ENCODE measurements around the gene EPS8L3.
"Not testable (repeated sequence)": the region's sequence is repeated elsewhere in the genome, so short reads cannot be mapped to it uniquely, and the experiment has no call there.

EPS8L3 gene

GRCh38 chr1:109732390-109732881, 31.3 kb downstream of the EPS8L3 start:
- DNase-seq: no peak

DNA sequence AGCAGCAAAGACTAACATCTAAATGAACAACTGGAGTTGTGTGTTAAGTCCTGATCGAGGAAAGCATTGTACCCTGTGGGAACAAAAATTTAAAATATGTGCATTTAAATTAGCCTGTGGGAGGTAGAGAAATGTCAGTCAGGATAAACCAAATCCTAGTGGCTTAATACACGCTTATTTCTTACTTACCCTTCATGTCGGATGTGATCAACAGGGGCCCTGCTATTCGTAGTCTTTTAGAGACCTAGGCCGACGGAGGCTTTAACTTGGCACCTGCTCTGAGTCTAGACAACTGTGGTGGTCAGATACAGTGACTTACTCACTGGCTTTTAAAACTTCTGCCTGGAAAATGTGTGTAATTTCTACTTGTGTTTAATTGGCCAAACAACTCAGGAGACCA, 33.1 kb downstream of the EPS8L3 start:
- no peak for DNase-seq

- no peak for DNase-seq
These were observed 34.9 kb downstream of the EPS8L3 start for GRCh38 chr1:109728870-109729269.

DNA sequence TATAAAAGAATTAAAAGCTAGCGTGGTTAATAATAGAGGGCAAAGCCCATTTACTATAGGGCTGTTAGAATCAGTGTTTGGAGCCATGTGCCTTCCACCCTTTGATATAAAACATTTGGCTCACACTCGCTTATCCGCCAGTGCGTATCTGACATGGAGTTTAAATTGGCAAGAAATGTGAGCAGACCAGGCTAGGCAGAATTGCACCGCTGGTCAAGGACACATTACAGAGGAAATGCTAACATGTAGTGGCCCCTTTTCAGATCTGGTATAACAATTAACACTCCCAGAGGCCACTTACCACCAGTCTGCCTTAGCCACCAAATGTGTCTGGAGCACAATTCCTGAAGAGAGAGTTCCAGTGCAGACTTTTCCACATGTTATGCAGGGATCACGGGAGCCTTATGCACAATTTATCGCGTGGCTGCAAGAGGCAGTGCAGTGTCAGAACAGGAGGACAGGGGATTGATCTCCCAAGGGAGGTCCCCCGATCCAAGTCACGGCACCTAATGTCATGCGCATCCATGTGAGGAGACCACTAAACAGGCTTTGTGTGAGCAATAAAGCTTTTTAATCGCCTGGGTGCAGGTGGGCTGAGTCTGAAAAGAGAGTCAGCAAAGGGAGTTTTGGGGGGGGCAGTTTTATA, 36.9 kb downstream of the EPS8L3 start:
- no peak for DNase-seq

- no peak for DNase-seq
These were observed 37.7 kb downstream of the EPS8L3 start for GRCh38 chr1:109726007-109726406.

- DNase-seq: no peak
These were observed 38.2 kb downstream of the EPS8L3 start for GRCh38 chr1:109725510-109725909.

DNA sequence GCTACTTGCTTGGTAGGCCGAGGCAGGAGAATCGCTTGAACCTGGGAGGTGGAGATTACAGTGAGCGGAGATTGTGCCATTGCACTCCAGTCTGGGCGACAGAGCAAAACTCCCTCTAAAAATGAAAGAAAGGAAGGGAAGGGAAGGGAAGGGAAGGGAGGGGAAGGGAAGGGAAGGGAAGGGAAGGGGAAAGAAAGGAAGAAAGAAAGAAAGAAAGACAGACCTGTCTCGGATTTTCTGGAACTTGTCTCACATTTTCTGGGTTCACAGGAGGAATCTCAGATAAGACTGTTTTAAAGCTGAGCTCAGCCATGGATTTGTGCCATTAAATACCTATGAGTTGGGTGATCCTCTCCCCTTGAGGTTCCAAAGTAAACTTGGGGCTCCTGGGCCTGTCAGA, 38.8 kb downstream of the EPS8L3 start:
- no peak for DNase-seq

DNA sequence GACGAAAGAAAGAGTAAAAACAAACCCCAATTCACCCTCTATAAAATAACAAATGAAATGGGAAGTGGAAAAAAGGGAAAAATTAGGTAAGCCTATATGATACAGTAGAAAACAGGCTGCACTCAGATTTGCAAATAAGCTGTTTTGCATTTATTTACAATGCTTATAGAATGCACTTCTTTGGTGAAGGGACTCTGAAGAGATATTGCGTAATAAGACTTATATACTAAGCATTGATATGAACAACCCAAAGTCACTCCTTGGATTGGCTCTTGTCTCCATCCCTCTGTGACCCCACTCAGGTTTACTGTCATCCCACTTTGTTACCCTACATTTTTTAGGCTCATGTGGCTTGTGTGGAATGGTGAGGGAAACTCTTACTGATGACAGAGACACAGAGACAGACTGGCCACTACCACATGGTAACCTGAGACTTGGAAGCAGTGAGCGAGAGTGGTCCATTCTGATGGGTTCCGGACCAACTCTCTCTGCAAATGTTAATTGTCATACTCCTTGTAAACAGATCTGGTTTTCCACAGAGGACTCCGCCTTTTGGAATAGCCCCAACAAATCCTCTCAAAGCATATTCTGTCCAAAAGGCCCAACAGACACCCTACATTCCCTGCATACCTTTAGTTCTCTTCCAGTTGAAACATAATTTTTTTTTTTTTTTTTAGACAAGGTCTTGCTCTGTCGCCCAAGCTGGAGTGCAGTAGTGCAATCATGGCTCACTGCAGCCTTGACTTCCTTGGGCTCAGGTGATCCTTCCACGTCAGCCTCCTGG, 40.6 kb downstream of the EPS8L3 start:
- peak; percentile 43 for DNase-seq

GRCh38 chr1:109721971-109722370, 41.8 kb downstream of the EPS8L3 start:
- DNase-seq: no peak

- no peak for DNase-seq
These were observed 42.7 kb downstream of the EPS8L3 start for GRCh38 chr1:109721042-109721441.

- DNase-seq: peak; percentile 62
These were observed 44.3 kb downstream of the EPS8L3 start for GRCh38 chr1:109719337-109719837.

GRCh38 chr1:109718495-109718894, 45.2 kb downstream of the EPS8L3 start:
- no peak for DNase-seq

DNA sequence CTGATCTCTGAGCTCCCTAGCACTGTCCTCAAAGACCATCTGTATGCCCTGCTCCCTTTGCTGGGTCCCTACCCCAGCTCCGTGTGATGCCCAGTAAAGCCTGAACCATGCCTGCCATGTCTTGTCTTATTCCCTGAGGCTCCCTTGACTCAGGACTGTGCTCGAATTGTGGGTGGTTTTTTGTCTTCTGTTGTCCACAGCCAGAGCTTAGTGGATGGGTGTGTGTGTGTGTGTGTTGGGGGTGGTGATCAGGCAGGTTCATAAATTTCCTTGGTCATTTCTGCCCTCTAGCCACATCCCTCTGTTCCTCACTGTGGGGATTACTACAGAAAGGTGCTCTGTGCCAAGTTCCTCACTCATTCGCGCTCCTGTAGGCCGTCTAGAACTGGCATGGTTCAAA, 46.0 kb downstream of the EPS8L3 start:
- no peak for DNase-seq

DNA sequence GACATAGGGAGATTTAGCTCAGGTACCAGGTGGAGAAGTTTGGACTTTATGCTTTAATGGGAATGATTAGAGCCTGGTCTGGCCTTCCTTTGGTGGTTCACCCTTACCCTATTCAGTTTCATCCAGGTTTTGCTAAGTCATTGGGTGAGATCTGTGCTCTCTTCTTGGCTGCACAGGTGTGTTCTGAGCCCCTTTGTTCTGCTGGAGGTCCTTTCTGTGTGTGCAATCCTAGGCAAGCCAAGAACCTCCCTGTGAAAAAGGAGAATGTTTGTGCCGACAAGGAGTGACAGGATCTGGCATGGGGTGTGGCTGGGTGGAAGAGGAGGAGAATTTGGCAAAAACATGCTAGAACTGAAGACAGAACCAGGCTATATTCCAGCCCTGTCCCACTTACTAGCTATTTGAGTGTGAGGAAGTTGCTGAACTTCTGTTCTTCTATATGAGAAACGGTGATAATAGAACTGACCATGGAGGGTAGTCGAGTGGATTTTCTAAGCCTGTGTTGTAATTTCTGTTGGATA, 47.1 kb downstream of the EPS8L3 start:
- no peak for DNase-seq

DNA sequence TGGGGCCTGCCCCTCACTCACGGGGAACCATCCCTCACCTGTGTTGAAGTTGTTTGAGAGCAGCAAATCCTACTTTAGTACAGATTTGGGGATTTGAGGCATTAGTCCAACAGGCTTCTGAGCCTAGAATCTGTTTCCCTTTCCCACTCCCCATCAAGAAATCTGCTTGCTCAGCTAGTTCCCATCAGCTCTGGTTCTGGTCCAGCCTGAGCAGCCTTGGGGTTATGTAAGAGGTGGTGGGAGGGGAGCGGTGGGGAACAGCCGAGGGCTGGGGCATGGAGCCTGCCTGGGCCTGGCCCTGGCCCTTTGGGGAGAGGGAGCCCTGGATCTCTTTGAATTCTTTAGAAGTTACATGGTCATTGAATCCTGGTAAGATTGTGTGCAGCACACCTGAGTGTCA, 47.6 kb downstream of the EPS8L3 start:
- DNase-seq: no peak

DNA sequence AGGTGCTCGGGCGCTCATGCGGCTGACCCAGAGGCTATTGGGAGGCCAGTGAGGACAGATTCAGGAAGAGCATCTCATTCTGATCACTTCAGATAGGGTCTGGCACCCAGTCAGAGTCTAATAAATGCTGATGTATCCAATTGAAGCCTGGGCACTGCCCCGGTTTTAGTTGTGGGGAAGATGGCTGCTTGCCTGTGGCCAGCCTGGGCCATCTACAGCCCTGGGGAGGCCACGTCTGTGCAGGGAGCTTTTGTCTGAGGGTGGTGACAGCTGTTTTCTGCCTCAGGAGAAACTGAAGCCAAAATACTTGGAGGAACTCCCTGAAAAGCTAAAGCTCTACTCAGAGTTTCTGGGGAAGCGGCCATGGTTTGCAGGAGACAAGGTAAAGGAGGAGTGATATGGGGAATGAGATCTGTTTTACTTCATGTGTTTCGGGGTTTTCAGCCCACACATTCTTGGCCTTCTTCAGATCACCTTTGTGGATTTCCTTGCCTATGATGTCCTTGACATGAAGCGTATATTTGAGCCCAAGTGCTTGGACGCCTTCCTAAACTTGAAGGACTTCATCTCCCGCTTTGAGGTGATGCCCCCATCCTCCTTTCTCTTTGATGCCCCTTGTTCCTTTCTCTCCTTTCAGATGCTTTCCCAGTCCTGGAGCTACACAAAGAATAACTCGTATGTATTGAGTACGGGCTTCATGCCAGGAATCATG, 48.9 kb downstream of the EPS8L3 start:
- DNase-seq: no peak

DNA sequence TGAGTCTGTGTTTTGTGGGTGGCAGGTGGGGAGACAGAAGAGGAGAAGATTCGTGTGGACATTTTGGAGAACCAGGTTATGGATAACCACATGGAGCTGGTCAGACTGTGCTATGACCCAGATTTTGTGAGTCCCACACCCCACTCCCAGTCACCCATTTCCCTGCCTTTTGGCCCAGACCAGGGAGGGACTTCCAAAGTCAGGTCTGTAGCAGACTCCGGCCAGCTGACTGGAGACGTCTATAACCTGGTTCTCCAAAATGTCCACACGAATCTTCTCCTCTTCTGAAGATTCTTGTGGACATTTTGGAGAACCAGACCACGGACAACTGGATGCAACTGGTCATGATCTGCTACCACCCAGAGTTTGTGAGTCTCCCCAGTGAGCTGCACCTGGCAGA, 50.1 kb downstream of the EPS8L3 start:
- no peak for DNase-seq

GRCh38 chr1:109712321-109712864, 51.3 kb downstream of the EPS8L3 start:
- DNase-seq: no peak

DNA sequence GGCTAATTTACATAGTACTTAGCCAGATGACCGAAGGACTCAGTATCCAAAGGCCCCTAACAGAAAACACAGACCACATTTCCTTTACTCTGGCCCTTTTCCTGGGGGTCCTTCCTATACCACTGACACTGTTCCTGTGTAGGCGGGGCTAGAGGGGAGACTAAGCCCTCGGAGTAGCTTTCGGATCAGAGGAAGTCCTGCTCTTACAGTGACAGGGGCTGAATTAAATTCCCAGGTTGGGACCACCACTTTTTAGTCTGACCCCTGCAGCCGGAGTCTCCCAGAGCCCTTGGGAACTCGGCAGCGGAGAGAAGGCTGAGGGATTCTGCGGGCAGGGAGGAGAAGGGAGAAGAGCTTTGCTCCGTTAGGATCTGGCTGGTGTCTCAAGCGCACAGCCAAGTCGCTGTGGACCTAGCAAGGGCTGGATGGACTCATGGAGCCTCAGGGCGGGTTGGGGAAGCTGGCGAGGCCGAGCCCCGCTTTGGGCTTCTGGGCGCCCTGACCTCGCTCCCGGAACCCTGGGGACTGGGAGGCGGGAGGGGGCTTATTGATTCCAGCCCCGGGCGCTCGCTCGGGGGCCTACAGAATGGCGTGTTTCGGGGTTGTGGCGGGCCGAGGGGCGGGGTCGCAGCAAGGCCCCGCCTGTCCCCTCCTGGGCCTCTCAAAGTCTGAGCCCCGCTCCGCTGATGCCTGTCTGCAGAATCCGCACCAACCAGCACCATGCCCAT, 52.0 kb downstream of the EPS8L3 start, which contains the start of gene GSTM5:
Gene GSTM5, plus strand, starts transcription at position 659 of the 728 bp plus-strand sequence. Its CDS starts 62 bp downstream, at position 721.
- DNase-seq: not testable (repeated sequence)

DNA sequence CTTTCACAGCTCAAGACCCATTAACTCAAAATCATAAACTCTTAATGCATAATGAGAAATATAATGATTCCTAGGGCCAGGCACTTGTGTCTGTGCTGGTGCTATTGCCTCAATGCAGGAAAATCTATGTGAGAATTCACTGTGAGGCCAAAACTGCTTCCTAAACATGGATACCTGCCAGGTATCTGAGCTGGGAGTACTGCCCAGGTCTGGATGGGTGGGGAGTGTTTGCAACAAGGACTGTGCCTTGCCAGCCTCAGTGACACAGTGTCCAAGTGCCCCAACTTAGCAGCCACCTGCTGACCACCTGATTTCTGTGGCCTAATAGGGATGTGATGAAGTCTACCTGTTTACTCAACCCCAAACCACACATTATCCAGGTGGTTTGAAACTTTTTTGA, 53.9 kb downstream of the EPS8L3 start:
- not testable (repeated sequence) for DNase-seq

DNA sequence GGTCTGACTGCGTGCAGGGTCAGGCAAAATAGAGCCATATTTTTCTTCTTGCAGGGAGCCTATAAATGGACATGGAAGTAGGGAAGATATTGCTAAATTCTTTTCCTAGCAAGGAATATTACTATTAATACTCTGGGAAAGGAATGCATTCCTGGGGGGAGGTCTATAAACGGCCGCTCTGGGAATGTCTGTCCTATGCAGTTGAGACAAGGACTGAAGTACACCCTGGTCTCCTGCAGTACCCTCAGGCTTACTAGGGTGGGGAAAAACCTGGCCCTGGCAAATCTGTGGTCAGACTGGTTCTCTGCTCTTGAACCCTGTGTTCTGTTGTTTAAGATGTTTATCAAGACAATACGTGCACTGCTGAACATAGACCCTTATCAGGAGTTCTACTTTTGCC, 54.8 kb downstream of the EPS8L3 start:
- not testable (repeated sequence) for DNase-seq

GRCh38 chr1:109705411-109705810, 58.3 kb downstream of the EPS8L3 start:
- no peak for DNase-seq
